Measurements from ENCODE around the gene SAP25. TPM values are rescaled to one million over a fixed set of nuclear protein-coding genes. Genes with fewer than 3 reads are reported as not detected.

SAP25 gene
- total and polyA plus RNA-seq, 2 of the 4 experiments (the other 2 are of a cell fraction), result 1.8 TPM; not detected in 1

DNA sequence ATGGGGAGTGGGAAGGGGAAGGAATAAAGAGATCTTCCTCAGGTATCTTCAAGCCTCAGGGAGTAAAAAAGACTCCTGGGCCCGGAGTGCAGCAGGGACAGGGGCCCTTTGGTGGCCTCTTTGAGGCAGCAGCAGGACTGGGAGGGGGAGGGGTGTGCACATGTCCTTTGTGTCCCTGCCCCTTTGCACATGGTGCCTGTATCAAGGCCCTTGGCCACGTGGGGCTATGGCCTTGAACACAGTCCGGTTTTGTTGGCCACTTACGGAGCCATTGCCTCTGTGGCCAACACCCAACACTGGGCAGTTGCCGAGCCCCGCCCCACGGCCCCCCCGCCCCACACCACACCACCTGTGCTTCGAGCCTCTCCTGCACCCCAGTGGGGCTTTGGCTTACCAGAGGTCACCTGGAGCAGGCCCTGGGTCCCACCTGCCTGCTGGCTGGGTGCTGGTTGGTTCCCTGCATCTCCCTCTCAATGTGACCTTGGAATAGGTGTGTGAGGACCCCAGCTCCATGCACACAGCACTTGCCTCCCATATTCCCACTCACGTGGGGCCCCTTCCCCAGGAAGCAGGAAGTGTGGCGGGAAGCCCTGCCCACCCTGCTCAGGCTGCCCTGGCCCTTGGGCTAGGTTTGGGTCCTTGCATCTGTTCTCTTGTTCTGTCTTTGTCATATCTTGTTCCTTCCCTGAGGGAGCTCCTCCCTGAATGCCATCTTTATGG, 5.4 kb downstream of the SAP25 start:
- ATAC-seq (ENCODE audit: low read depth) (no peak), DNase-seq (no peak)
- Histone ChIP-seq H2AK5ac (ENCODE audit: low read depth, low read length) (peak overlapping the region; percentile 15; the same call in 1 of the 2 replicates), H3K14ac (replicated peaks; ENCODE audit: low read depth, low read length) (no peak overlapping the region), H3K27ac (ENCODE audit: insufficient read depth, low read length) (no peak overlapping the region), H3K4me1 (ENCODE audit: control insufficient read depth, insufficient read depth, low read length) (peaks cover 4% of the 10 kb centered on the region; the same call in 1 of the 2 replicates), H2AFZ (replicated peaks; ENCODE audit: low read length, poor library complexity) (no peak overlapping the region), H3K27me3 (ENCODE audit: control insufficient read depth, insufficient read depth, low read length) (peaks cover 3% of the 10 kb centered on the region; the same call in 1 of the 2 replicates), H2BK5ac (ENCODE audit: low read depth, low read length, poor library complexity, severe bottlenecking) (no peak overlapping the region), H3K23ac (ENCODE audit: low read depth, low read length) (no peak overlapping the region), H3K9me1 (ENCODE audit: insufficient read depth, low read length) (peaks cover 4% of the 10 kb centered on the region; the same call in 1 of the 2 replicates), H2BK20ac (ENCODE audit: low read depth, low read length) (no peak overlapping the region), H4K5ac (ENCODE audit: low read depth, low read length) (no peak overlapping the region), H3K79me1 (ENCODE audit: low read depth in 1 of 2, low read length in 2 of 2) (no peaks in the 10 kb centered on the region), H2BK120ac (ENCODE audit: low read depth, low read length) (no peak overlapping the region), H2BK15ac (ENCODE audit: low read depth, low read length) (no peak overlapping the region), H3K18ac (ENCODE audit: low read depth, low read length) (no peak overlapping the region), H3K9me3 (ENCODE audit: control insufficient read depth, insufficient read depth, low read length) (no peaks in the 10 kb centered on the region), H4K91ac (ENCODE audit: insufficient read depth, low read depth, low read length) (no peak overlapping the region), H4K8ac (ENCODE audit: low read depth in 2 of 2, low read length in 2 of 2) (no peak overlapping the region), H3K9ac (ENCODE audit: low read depth, low read length) (no peak overlapping the region), H3K4me3 (ENCODE audit: insufficient read depth, low read depth, low read length) (no peak overlapping the region), H3K4me2 (ENCODE audit: low read depth, low read length) (no peak overlapping the region), H4K20me1 (ENCODE audit: insufficient read depth, low read length) (no peaks in the 10 kb centered on the region), H3K56ac (ENCODE audit: extremely low read depth, insufficient read depth, low read length) (no peak overlapping the region), H2AK9ac (replicated peaks; ENCODE audit: low read depth, low read length, poor library complexity) (peak overlapping the region; percentile 78), H3K36me3 (ENCODE audit: control insufficient read depth, insufficient read depth, low read length) (peaks cover 2% of the 10 kb centered on the region; the same call in 1 of the 2 replicates), H3K4ac (ENCODE audit: low read depth, low read length) (no peak overlapping the region)
- no TSS peak for BruUV-seq (replicated peaks)
- POLR2A ChIA-PET (ENCODE audit: unreplicated experiment), result no interaction called here
- CTCF ChIA-PET, result no interaction called here
- intact Hi-C loops (cut with micrococcal nuclease), result no loop called here
- in situ Hi-C loops (cut with MboI; ENCODE audit: low sequenced_read_pairs), result loop anchor here (5.0 kb wide), 1 partner anchor 99 kb away; no protein-coding TSS in a partner anchor
- dilution Hi-C loops (cut with HindIII; ENCODE audit: low sequenced_read_pairs, unreplicated experiment), result no loop called here
- no CpG with 5 or more reads among the region's 11 CpGs for WGBS, 2 experiments (ENCODE audit: extremely low coverage in 2 of 2, insufficient read length in 1 of 2)
- TF ChIP-seq SMC3 (IDR thresholded peaks at IDR 0.05; ENCODE audit: low read depth, low read length) (no peak), MAFK (IDR thresholded peaks at IDR 0.05; ENCODE audit: low read depth, low read length) (no peak), MAZ (IDR thresholded peaks at IDR 0.05; ENCODE audit: borderline replicate concordance, low read depth, low read length) (no peak), BHLHE40 (IDR thresholded peaks at IDR 0.05; ENCODE audit: low read depth, low read length) (no peak), RAD21 (IDR thresholded peaks at IDR 0.05; ENCODE audit: low read length) (no peak), CHD1 (IDR thresholded peaks at IDR 0.05; ENCODE audit: low read depth, low read length) (no peak), POLR2A (IDR thresholded peaks at IDR 0.05; ENCODE audit: low read depth, low read length) (no peak), RFX5 (IDR thresholded peaks at IDR 0.05; ENCODE audit: low read depth, low read length) (no peak), CEBPB (IDR thresholded peaks at IDR 0.05; ENCODE audit: low read depth, low read length) (no peak), FOS (IDR thresholded peaks at IDR 0.05; ENCODE audit: low read depth, low read length) (no peak), NFE2L2 (IDR thresholded peaks at IDR 0.05; ENCODE audit: low read depth, low read length) (no peak), MXI1 (IDR thresholded peaks at IDR 0.05; ENCODE audit: borderline replicate concordance, low read depth, low read length) (no peak)
- TF ChIP-seq, protein P1, sequence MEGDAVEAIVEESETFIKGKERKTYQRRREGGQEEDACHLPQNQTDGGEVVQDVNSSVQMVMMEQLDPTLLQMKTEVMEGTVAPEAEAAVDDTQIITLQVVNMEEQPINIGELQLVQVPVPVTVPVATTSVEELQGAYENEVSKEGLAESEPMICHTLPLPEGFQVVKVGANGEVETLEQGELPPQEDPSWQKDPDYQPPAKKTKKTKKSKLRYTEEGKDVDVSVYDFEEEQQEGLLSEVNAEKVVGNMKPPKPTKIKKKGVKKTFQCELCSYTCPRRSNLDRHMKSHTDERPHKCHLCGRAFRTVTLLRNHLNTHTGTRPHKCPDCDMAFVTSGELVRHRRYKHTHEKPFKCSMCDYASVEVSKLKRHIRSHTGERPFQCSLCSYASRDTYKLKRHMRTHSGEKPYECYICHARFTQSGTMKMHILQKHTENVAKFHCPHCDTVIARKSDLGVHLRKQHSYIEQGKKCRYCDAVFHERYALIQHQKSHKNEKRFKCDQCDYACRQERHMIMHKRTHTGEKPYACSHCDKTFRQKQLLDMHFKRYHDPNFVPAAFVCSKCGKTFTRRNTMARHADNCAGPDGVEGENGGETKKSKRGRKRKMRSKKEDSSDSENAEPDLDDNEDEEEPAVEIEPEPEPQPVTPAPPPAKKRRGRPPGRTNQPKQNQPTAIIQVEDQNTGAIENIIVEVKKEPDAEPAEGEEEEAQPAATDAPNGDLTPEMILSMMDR (conservative IDR thresholded peaks at IDR 0.05; ENCODE audit: low read depth, low read length), result no peak
- TF ChIP-seq, protein P2, sequence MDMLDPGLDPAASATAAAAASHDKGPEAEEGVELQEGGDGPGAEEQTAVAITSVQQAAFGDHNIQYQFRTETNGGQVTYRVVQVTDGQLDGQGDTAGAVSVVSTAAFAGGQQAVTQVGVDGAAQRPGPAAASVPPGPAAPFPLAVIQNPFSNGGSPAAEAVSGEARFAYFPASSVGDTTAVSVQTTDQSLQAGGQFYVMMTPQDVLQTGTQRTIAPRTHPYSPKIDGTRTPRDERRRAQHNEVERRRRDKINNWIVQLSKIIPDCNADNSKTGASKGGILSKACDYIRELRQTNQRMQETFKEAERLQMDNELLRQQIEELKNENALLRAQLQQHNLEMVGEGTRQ (IDR thresholded peaks at IDR 0.05; ENCODE audit: low read depth, low read length), result no peak
- TF ChIP-seq, protein P3, sequence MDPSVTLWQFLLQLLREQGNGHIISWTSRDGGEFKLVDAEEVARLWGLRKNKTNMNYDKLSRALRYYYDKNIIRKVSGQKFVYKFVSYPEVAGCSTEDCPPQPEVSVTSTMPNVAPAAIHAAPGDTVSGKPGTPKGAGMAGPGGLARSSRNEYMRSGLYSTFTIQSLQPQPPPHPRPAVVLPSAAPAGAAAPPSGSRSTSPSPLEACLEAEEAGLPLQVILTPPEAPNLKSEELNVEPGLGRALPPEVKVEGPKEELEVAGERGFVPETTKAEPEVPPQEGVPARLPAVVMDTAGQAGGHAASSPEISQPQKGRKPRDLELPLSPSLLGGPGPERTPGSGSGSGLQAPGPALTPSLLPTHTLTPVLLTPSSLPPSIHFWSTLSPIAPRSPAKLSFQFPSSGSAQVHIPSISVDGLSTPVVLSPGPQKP (IDR thresholded peaks at IDR 0.05; ENCODE audit: borderline replicate concordance, low read depth, low read length), result no peak
